Activated effector memory CD4-positive, alpha-beta T cell treated with anti-CD3 and anti-CD28 coated beads, Interleukin-2, amount 50 U/mL, for 16 hours (primary cell): ENCODE data around the gene LGALS3BP.
A peak's percentile ranks its signal among the peaks of the same experiment; 100 is the strongest.

ENCODE experiments used
- DNase-seq: peaks from one replicate; pipeline ENCODE4 v3.0.0-alpha.2; 2020

LGALS3BP gene

GRCh38 chr17:78999056-78999768, 19.5 kb upstream of the LGALS3BP start:
- DNase-seq = no peak

GRCh38 chr17:78998311-78999055, 18.8 kb upstream of the LGALS3BP start:
- DNase-seq = no peak

- DNase-seq = no peak
These were observed 18.2 kb upstream of the LGALS3BP start for GRCh38 chr17:78997881-78998280.

GRCh38 chr17:78997231-78997741, 17.6 kb upstream of the LGALS3BP start:
- DNase-seq = no peak

GRCh38 chr17:78996781-78997201, 17.1 kb upstream of the LGALS3BP start:
- DNase-seq = no peak

GRCh38 chr17:78995761-78996451, 16.2 kb upstream of the LGALS3BP start:
- no peak for DNase-seq

- no peak for DNase-seq
These were observed 15.5 kb upstream of the LGALS3BP start for GRCh38 chr17:78995022-78995760.

GRCh38 chr17:78993981-78994671, 14.4 kb upstream of the LGALS3BP start:
- DNase-seq = no peak

GRCh38 chr17:78993241-78993956, 13.7 kb upstream of the LGALS3BP start:
- peak; percentile 82 for DNase-seq

GRCh38 chr17:78992542-78993212, 13.0 kb upstream of the LGALS3BP start:
- DNase-seq = peak; percentile 37

- peak; percentile 57 for DNase-seq
These were observed 12.3 kb upstream of the LGALS3BP start for GRCh38 chr17:78991906-78992532.

- peak; percentile 50 for DNase-seq
These were observed 11.5 kb upstream of the LGALS3BP start for GRCh38 chr17:78991017-78991738.

GRCh38 chr17:78990349-78991016, 10.8 kb upstream of the LGALS3BP start:
- DNase-seq = peak; percentile 57

- DNase-seq = no peak
These were observed 8.4 kb upstream of the LGALS3BP start for GRCh38 chr17:78988152-78988551.

- DNase-seq = no peak
These were observed 7.1 kb upstream of the LGALS3BP start for GRCh38 chr17:78986649-78987328.

- DNase-seq = no peak
These were observed 6.4 kb upstream of the LGALS3BP start for GRCh38 chr17:78986048-78986648.

GRCh38 chr17:78985395-78985794, 5.7 kb upstream of the LGALS3BP start:
- DNase-seq = no peak
